ENCODE data around the gene XRCC4.
"Not testable (repeated sequence)": the region's sequence is repeated elsewhere in the genome, so short reads cannot be mapped to it uniquely, and the experiment has no call there.

Gene XRCC4

GRCh38 chr5:83251849-83252248 is 174.5 kb downstream of the XRCC4 start:
- Mint-ChIP-seq H3K4me3 (no peak overlapping the region), H3K27me3 (no peaks in the 10 kb centered on the region), H3K27ac (no peak overlapping the region), H3K4me1 (ENCODE audit: low read depth in 2 of 2) (no peaks in the 10 kb centered on the region), H3K9me3 (no peaks in the 10 kb centered on the region), H3K36me3 (ENCODE audit: insufficient read depth) (no peaks in the 10 kb centered on the region)
- DNase-seq, result no peak
- ATAC-seq (replicated peaks), result no peak

- ATAC-seq (replicated peaks) (no peak), DNase-seq (no peak)
- Mint-ChIP-seq H3K27me3 (no peaks in the 10 kb centered on the region), H3K36me3 (ENCODE audit: insufficient read depth) (no peaks in the 10 kb centered on the region), H3K4me3 (no peak overlapping the region), H3K4me1 (ENCODE audit: low read depth in 2 of 2) (no peaks in the 10 kb centered on the region), H3K9me3 (no peaks in the 10 kb centered on the region), H3K27ac (no peak overlapping the region)
These were observed 176.4 kb downstream of the XRCC4 start for GRCh38 chr5:83253720-83254119.

- no peaks in the 10 kb centered on the region for H3K36me3 Mint-ChIP-seq (ENCODE audit: insufficient read depth)
- no peaks in the 10 kb centered on the region for H3K9me3 Mint-ChIP-seq
- no peaks in the 10 kb centered on the region for H3K27me3 Mint-ChIP-seq
- H3K27ac Mint-ChIP-seq, result no peak overlapping the region
- H3K4me1 Mint-ChIP-seq (ENCODE audit: low read depth in 2 of 2), result no peaks in the 10 kb centered on the region
- DNase-seq, result no peak
- no peak for ATAC-seq (replicated peaks)
- no peak overlapping the region for H3K4me3 Mint-ChIP-seq
These were observed 177.9 kb downstream of the XRCC4 start for GRCh38 chr5:83255268-83255667.

- H3K4me1 Mint-ChIP-seq (ENCODE audit: low read depth in 2 of 2), result no peaks in the 10 kb centered on the region
- H3K27ac Mint-ChIP-seq, result no peak overlapping the region
- no peaks in the 10 kb centered on the region for H3K27me3 Mint-ChIP-seq
These were observed 178.9 kb downstream of the XRCC4 start for GRCh38 chr5:83256091-83256780.

GRCh38 chr5:83257684-83258083 is 180.3 kb downstream of the XRCC4 start:
- H3K4me1 Mint-ChIP-seq (ENCODE audit: low read depth in 2 of 2); DNase-seq; H3K4me3 Mint-ChIP-seq; H3K27me3 Mint-ChIP-seq; H3K9me3 Mint-ChIP-seq; ATAC-seq (replicated peaks); H3K36me3 Mint-ChIP-seq (ENCODE audit: insufficient read depth); H3K27ac Mint-ChIP-seq: not testable (repeated sequence)

More at GRCh38 chr5:83256091-83256780, 178.9 kb downstream of the XRCC4 start:
- H3K4me3 Mint-ChIP-seq, result no peak overlapping the region
- H3K36me3 Mint-ChIP-seq (ENCODE audit: insufficient read depth), result no peaks in the 10 kb centered on the region
- ATAC-seq (replicated peaks) (no peak), DNase-seq (no peak)
- H3K9me3 Mint-ChIP-seq, result no peaks in the 10 kb centered on the region

- Mint-ChIP-seq H3K27me3 (no peaks in the 10 kb centered on the region), H3K27ac (no peak overlapping the region), H3K4me1 (ENCODE audit: low read depth in 2 of 2) (no peaks in the 10 kb centered on the region), H3K36me3 (ENCODE audit: insufficient read depth) (no peaks in the 10 kb centered on the region), H3K9me3 (no peaks in the 10 kb centered on the region), H3K4me3 (no peak overlapping the region)
- DNase-seq, result no peak
- ATAC-seq (replicated peaks), result no peak
These were observed 188.0 kb downstream of the XRCC4 start for GRCh38 chr5:83265318-83265717.

GRCh38 chr5:83270311-83270710 is 193.0 kb downstream of the XRCC4 start:
- H3K27me3 Mint-ChIP-seq, result no peaks in the 10 kb centered on the region
- no peaks in the 10 kb centered on the region for H3K4me1 Mint-ChIP-seq (ENCODE audit: low read depth in 2 of 2)
- ATAC-seq (replicated peaks), result no peak
- H3K4me3 Mint-ChIP-seq, result no peak overlapping the region
- no peak overlapping the region for H3K27ac Mint-ChIP-seq
- DNase-seq, result no peak
- no peaks in the 10 kb centered on the region for H3K36me3 Mint-ChIP-seq (ENCODE audit: insufficient read depth)
- H3K9me3 Mint-ChIP-seq, result peaks cover 3 to 10% of the 10 kb centered on the region in 2 donors

- DNase-seq (no peak), ATAC-seq (replicated peaks) (no peak)
- Mint-ChIP-seq H3K4me3 (no peak overlapping the region), H3K27me3 (no peaks in the 10 kb centered on the region), H3K9me3 (peaks cover 4 to 10% of the 10 kb centered on the region in 2 donors), H3K4me1 (ENCODE audit: low read depth in 2 of 2) (no peaks in the 10 kb centered on the region), H3K27ac (no peak overlapping the region), H3K36me3 (ENCODE audit: insufficient read depth) (no peaks in the 10 kb centered on the region)
These were observed 199.8 kb downstream of the XRCC4 start for GRCh38 chr5:83277154-83277553.

- Mint-ChIP-seq H3K27me3 (no peaks in the 10 kb centered on the region), H3K27ac (no peak overlapping the region), H3K4me1 (ENCODE audit: low read depth in 2 of 2) (no peaks in the 10 kb centered on the region), H3K4me3 (no peak overlapping the region), H3K36me3 (ENCODE audit: insufficient read depth) (no peaks in the 10 kb centered on the region), H3K9me3 (peaks cover 4 to 10% of the 10 kb centered on the region in 2 donors)
- DNase-seq, result no peak
- no peak for ATAC-seq (replicated peaks)
These were observed 200.6 kb downstream of the XRCC4 start for GRCh38 chr5:83277953-83278352.

GRCh38 chr5:83281176-83281575 is 203.8 kb downstream of the XRCC4 start:
- DNase-seq (no peak), ATAC-seq (replicated peaks) (no peak)
- Mint-ChIP-seq H3K4me3 (no peak overlapping the region), H3K27me3 (no peaks in the 10 kb centered on the region), H3K9me3 (peaks cover 0 to 3% of the 10 kb centered on the region in 2 donors), H3K4me1 (ENCODE audit: low read depth in 2 of 2) (no peaks in the 10 kb centered on the region), H3K36me3 (ENCODE audit: insufficient read depth) (no peaks in the 10 kb centered on the region), H3K27ac (no peak overlapping the region)

GRCh38 chr5:83281658-83282057 is 204.3 kb downstream of the XRCC4 start:
- Mint-ChIP-seq H3K4me1 (ENCODE audit: low read depth in 2 of 2) (no peaks in the 10 kb centered on the region), H3K4me3 (no peak overlapping the region), H3K27me3 (no peaks in the 10 kb centered on the region), H3K36me3 (ENCODE audit: insufficient read depth) (no peaks in the 10 kb centered on the region), H3K9me3 (peaks cover 0 to 4% of the 10 kb centered on the region in 2 donors), H3K27ac (no peak overlapping the region)
- ATAC-seq (replicated peaks) (no peak), DNase-seq (no peak)

GRCh38 chr5:83283761-83284160 is 206.4 kb downstream of the XRCC4 start:
- no peaks in the 10 kb centered on the region for H3K27me3 Mint-ChIP-seq
- no peak for DNase-seq
- H3K27ac Mint-ChIP-seq, result no peak overlapping the region
- H3K9me3 Mint-ChIP-seq, result peaks cover 0 to 5% of the 10 kb centered on the region in 2 donors
- H3K4me3 Mint-ChIP-seq, result no peak overlapping the region
- H3K36me3 Mint-ChIP-seq (ENCODE audit: insufficient read depth), result no peaks in the 10 kb centered on the region
- H3K4me1 Mint-ChIP-seq (ENCODE audit: low read depth in 2 of 2), result no peaks in the 10 kb centered on the region
- no peak for ATAC-seq (replicated peaks)

- ATAC-seq (replicated peaks) (no peak), DNase-seq (no peak)
- no peak overlapping the region for H3K4me3 Mint-ChIP-seq
- peaks cover 0 to 7% of the 10 kb centered on the region in 2 donors for H3K9me3 Mint-ChIP-seq
- no peaks in the 10 kb centered on the region for H3K27me3 Mint-ChIP-seq
- no peaks in the 10 kb centered on the region for H3K4me1 Mint-ChIP-seq (ENCODE audit: low read depth in 2 of 2)
- H3K27ac Mint-ChIP-seq, result no peak overlapping the region
- H3K36me3 Mint-ChIP-seq (ENCODE audit: insufficient read depth), result no peaks in the 10 kb centered on the region
These were observed 208.5 kb downstream of the XRCC4 start for GRCh38 chr5:83285661-83286398.

GRCh38 chr5:83294246-83294645 is 216.9 kb downstream of the XRCC4 start:
- H3K9me3 Mint-ChIP-seq, result peaks cover 0 to 3% of the 10 kb centered on the region in 2 donors
- no peaks in the 10 kb centered on the region for H3K27me3 Mint-ChIP-seq
- H3K36me3 Mint-ChIP-seq (ENCODE audit: insufficient read depth), result no peaks in the 10 kb centered on the region
- no peak overlapping the region for H3K27ac Mint-ChIP-seq
- ATAC-seq (replicated peaks), result no peak
- DNase-seq, result no peak
- H3K4me3 Mint-ChIP-seq, result no peak overlapping the region
- no peaks in the 10 kb centered on the region for H3K4me1 Mint-ChIP-seq (ENCODE audit: low read depth in 2 of 2)

All from effector memory CD8-positive, alpha-beta T cell (primary cell).